ENCODE data around the gene LRP1-AS. TPM values are rescaled to one million over a fixed set of nuclear protein-coding genes. Genes with fewer than 3 reads are reported as not detected.
A peak's percentile ranks its signal among the peaks of the same experiment; 100 is the strongest.

LRP1-AS gene
- total and polyA plus RNA-seq, 2 donors: not detected

DNA sequence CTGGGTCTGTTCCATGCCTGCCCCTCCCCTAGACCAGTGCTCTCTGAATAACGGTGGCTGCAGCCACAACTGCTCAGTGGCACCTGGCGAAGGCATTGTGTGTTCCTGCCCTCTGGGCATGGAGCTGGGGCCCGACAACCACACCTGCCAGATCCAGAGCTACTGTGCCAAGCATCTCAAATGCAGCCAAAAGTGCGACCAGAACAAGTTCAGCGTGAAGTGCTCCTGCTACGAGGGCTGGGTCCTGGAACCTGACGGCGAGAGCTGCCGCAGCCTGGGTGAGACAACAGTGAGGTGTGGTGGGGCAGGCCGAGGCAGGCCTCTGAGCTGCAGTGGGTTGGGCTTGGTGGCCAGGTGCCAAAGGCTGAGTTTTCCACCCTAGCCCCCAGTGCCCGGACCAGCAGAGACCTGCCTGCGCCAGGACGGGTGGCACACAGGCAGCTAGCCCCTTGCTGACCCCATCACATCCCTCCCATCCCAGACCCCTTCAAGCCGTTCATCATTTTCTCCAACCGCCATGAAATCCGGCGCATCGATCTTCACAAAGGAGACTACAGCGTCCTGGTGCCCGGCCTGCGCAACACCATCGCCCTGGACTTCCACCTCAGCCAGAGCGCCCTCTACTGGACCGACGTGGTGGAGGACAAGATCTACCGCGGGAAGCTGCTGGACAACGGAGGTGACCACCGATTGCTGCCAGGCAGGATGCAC is 28.2 kb upstream of the LRP1-AS start:
- peak overlapping the region; percentile 49 for H3K27ac ChIP-seq (ENCODE audit: low read depth)
- peak; percentile 45 for DNase-seq (ENCODE audit: extremely low spot score)
- peaks cover 4% of the 10 kb centered on the region for H3K36me3 ChIP-seq (ENCODE audit: insufficient read depth)
- H3K4me1 ChIP-seq (ENCODE audit: insufficient read depth): no peaks in the 10 kb centered on the region
- 49% methylated on average over 29 of the region's 29 CpGs for WGBS
- no peak overlapping the region for H3K4me3 ChIP-seq (ENCODE audit: low read depth, low read length)

DNA sequence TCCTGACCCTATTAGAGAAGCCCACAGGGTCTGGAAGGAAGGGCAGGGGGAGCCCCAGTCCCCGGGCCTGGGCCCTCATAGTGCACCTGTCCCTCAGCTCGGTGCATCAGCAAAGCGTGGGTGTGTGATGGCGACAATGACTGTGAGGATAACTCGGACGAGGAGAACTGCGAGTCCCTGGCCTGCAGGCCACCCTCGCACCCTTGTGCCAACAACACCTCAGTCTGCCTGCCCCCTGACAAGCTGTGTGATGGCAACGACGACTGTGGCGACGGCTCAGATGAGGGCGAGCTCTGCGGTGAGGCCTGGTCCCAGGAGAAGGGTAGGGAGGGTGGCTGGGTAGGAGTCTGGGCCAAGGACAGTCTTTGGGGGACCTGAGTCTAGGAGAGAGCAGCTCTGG is 26.3 kb upstream of the LRP1-AS start:
- H3K4me3 ChIP-seq (ENCODE audit: low read depth, low read length): no peak overlapping the region
- no peaks in the 10 kb centered on the region for H3K4me1 ChIP-seq (ENCODE audit: insufficient read depth)
- 85% methylated on average over 14 of the region's 14 CpGs for WGBS
- DNase-seq (ENCODE audit: extremely low spot score): no peak
- no peak overlapping the region for H3K27ac ChIP-seq (ENCODE audit: low read depth)
- H3K36me3 ChIP-seq (ENCODE audit: insufficient read depth): peaks cover 2% of the 10 kb centered on the region

DNA sequence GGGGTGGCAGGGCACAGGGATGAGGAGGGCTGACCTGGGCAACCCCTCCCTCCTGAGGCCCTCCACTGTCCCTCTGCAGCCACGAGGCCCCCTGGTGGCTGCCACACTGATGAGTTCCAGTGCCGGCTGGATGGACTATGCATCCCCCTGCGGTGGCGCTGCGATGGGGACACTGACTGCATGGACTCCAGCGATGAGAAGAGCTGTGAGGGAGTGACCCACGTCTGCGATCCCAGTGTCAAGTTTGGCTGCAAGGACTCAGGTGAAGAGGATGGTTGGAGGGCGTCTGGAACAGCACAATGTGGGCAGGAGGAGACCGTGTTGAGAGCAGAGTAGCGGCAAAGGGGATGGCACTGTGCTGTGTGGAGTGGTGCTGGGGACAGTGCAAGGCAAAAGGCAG is 25.7 kb upstream of the LRP1-AS start:
- H3K36me3 ChIP-seq (ENCODE audit: insufficient read depth): peaks cover 2% of the 10 kb centered on the region
- no peak overlapping the region for H3K4me3 ChIP-seq (ENCODE audit: low read depth, low read length)
- H3K27ac ChIP-seq (ENCODE audit: low read depth): no peak overlapping the region
- DNase-seq (ENCODE audit: extremely low spot score): no peak
- H3K4me1 ChIP-seq (ENCODE audit: insufficient read depth): no peaks in the 10 kb centered on the region
- WGBS: 67% methylated on average over 11 of the region's 11 CpGs

DNA sequence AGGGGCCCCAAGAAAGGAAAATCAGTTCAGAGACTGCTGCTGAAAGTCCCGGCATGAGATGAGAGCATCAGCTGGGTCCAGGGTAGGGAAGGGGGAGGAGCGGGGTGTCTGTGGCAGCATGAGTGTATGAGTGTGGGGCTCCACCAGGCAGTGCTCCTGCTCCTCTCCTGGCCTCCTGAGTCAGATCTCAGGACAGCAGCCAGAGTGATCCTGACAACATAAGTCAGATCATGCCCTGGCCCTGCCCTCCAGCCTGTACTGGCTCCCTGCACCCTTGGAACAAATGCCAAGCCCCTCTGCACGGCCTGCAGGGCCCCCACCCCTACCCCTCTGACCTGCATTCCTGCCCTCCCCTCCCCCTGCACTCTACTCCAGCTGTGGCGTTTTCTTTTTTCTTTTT is 24.2 kb upstream of the LRP1-AS start:
- DNase-seq (ENCODE audit: extremely low spot score): no peak
- 32% methylated on average over 4 of the region's 4 CpGs for WGBS
- no peak overlapping the region for H3K4me3 ChIP-seq (ENCODE audit: low read depth, low read length)
- H3K4me1 ChIP-seq (ENCODE audit: insufficient read depth): no peaks in the 10 kb centered on the region
- H3K27ac ChIP-seq (ENCODE audit: low read depth): no peak overlapping the region
- H3K36me3 ChIP-seq (ENCODE audit: insufficient read depth): peaks cover 4% of the 10 kb centered on the region

- Histone ChIP-seq H3K27ac (ENCODE audit: low read depth) (no peak overlapping the region), H3K4me3 (ENCODE audit: low read depth, low read length) (no peak overlapping the region), H3K4me1 (ENCODE audit: insufficient read depth) (no peaks in the 10 kb centered on the region), H3K36me3 (ENCODE audit: insufficient read depth) (peaks cover 7% of the 10 kb centered on the region)
- 83% methylated on average over 4 of the region's 4 CpGs for WGBS
- no peak for DNase-seq (ENCODE audit: extremely low spot score)
These were observed 23.5 kb upstream of the LRP1-AS start for GRCh38 chr12:57170927-57171326.

DNA sequence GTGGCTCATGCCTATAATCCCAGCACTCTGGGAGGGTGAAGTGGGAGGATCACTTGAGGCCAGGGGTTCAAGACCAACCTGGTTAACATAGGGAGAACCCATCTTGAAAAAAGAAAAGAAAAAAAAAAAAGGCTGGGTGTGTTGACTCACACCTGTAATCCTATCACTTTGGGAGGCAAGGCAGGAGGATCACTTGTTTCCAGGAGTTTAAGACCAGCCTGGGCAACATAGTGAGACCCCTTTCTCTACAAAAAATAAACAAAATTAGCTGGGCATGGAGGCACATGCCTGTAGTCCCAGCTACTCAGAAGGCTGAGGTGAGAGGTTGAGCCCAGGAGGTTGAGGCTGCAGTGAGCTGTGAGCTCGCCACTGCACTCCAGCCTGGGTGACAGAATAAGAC is 23.0 kb upstream of the LRP1-AS start:
- no peak overlapping the region for H3K27ac ChIP-seq (ENCODE audit: low read depth)
- 97% methylated on average over 1 of the region's 1 CpG for WGBS
- no peak for DNase-seq (ENCODE audit: extremely low spot score)
- no peak overlapping the region for H3K4me3 ChIP-seq (ENCODE audit: low read depth, low read length)
- no peaks in the 10 kb centered on the region for H3K4me1 ChIP-seq (ENCODE audit: insufficient read depth)
- peaks cover 7% of the 10 kb centered on the region for H3K36me3 ChIP-seq (ENCODE audit: insufficient read depth)

GRCh38 chr12:57169969-57170368 is 22.6 kb upstream of the LRP1-AS start:
- Histone ChIP-seq H3K27ac (ENCODE audit: low read depth) (no peak overlapping the region), H3K36me3 (ENCODE audit: insufficient read depth) (peaks cover 7% of the 10 kb centered on the region), H3K4me3 (ENCODE audit: low read depth, low read length) (no peak overlapping the region), H3K4me1 (ENCODE audit: insufficient read depth) (no peaks in the 10 kb centered on the region)
- 60% methylated on average over 7 of the region's 7 CpGs for WGBS
- no peak for DNase-seq (ENCODE audit: extremely low spot score)

GRCh38 chr12:57169046-57169795 is 21.8 kb upstream of the LRP1-AS start:
- Histone ChIP-seq H3K27ac (ENCODE audit: low read depth) (no peak overlapping the region), H3K36me3 (ENCODE audit: insufficient read depth) (peaks cover 7% of the 10 kb centered on the region), H3K4me3 (ENCODE audit: low read depth, low read length) (no peak overlapping the region), H3K4me1 (ENCODE audit: insufficient read depth) (no peaks in the 10 kb centered on the region)
- 87% methylated on average over 23 of the region's 23 CpGs for WGBS
- DNase-seq (ENCODE audit: extremely low spot score): no peak

- Histone ChIP-seq H3K4me3 (ENCODE audit: low read depth, low read length) (no peak overlapping the region), H3K36me3 (ENCODE audit: insufficient read depth) (peaks cover 7% of the 10 kb centered on the region), H3K27ac (ENCODE audit: low read depth) (no peak overlapping the region), H3K4me1 (ENCODE audit: insufficient read depth) (no peaks in the 10 kb centered on the region)
- WGBS: 82% methylated on average over 10 of the region's 10 CpGs
- no peak for DNase-seq (ENCODE audit: extremely low spot score)
These were observed 20.6 kb upstream of the LRP1-AS start for GRCh38 chr12:57168058-57168457.

- 62% methylated on average over 10 of the region's 10 CpGs for WGBS
- no peaks in the 10 kb centered on the region for H3K4me1 ChIP-seq (ENCODE audit: insufficient read depth)
- DNase-seq (ENCODE audit: extremely low spot score): no peak
- no peak overlapping the region for H3K4me3 ChIP-seq (ENCODE audit: low read depth, low read length)
- H3K27ac ChIP-seq (ENCODE audit: low read depth): no peak overlapping the region
- H3K36me3 ChIP-seq (ENCODE audit: insufficient read depth): peaks cover 10% of the 10 kb centered on the region
These were observed 19.6 kb upstream of the LRP1-AS start for GRCh38 chr12:57166971-57167371.

DNA sequence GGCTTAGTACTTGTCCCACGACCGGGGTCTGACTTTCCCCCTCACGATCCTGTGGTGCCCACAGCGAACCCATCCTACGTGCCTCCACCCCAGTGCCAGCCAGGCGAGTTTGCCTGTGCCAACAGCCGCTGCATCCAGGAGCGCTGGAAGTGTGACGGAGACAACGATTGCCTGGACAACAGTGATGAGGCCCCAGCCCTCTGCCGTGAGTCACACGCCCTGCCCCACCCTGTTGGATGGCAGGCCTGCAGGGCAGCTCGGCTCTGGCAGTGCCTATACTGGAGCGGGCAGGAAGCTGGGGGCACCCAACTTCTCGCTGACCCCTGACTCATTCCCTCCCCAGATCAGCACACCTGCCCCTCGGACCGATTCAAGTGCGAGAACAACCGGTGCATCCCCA is 18.3 kb upstream of the LRP1-AS start:
- H3K4me3 ChIP-seq (ENCODE audit: low read depth, low read length): no peak overlapping the region
- no peaks in the 10 kb centered on the region for H3K4me1 ChIP-seq (ENCODE audit: insufficient read depth)
- no peak for DNase-seq (ENCODE audit: extremely low spot score)
- no peak overlapping the region for H3K27ac ChIP-seq (ENCODE audit: low read depth)
- WGBS: 83% methylated on average over 19 of the region's 19 CpGs
- peaks cover 11% of the 10 kb centered on the region for H3K36me3 ChIP-seq (ENCODE audit: insufficient read depth)

GRCh38 chr12:57164966-57165625 is 17.7 kb upstream of the LRP1-AS start:
- DNase-seq (ENCODE audit: extremely low spot score): no peak
- WGBS: 79% methylated on average over 13 of the region's 13 CpGs
- H3K27ac ChIP-seq (ENCODE audit: low read depth): no peak overlapping the region
- H3K36me3 ChIP-seq (ENCODE audit: insufficient read depth): peaks cover 13% of the 10 kb centered on the region
- H3K4me3 ChIP-seq (ENCODE audit: low read depth, low read length): no peak overlapping the region
- no peaks in the 10 kb centered on the region for H3K4me1 ChIP-seq (ENCODE audit: insufficient read depth)

- 88% methylated on average over 3 of the region's 3 CpGs for WGBS
- H3K27ac ChIP-seq (ENCODE audit: low read depth): no peak overlapping the region
- DNase-seq (ENCODE audit: extremely low spot score): no peak
- H3K4me3 ChIP-seq (ENCODE audit: low read depth, low read length): no peak overlapping the region
- H3K4me1 ChIP-seq (ENCODE audit: insufficient read depth): no peaks in the 10 kb centered on the region
- H3K36me3 ChIP-seq (ENCODE audit: insufficient read depth): peaks cover 11% of the 10 kb centered on the region
These were observed 17.0 kb upstream of the LRP1-AS start for GRCh38 chr12:57164454-57164853.
